Gastrocnemius medialis (tissue), 4 donors: ENCODE results near the gene SCUBE1. TPM values are rescaled to one million over a fixed set of nuclear protein-coding genes. Genes with fewer than 3 reads are reported as not detected.
A peak's percentile ranks its signal among the peaks of the same experiment; 100 is the strongest.

Experiments
- ATAC-seq, 2 donors: fragments of 150-250 bp; one replicate each; pipeline ENCODE4 v1.9.1; 2016
- DNase-seq, 2 donors: peaks; one replicate each; pipeline ENCODE4 v3.0.0-alpha.2; 2019
- H3K27ac ChIP-seq, 4 donors: fragments of 200-600 bp; sonication (generic); 1 replicate in 1 of 4; 2 replicates in 3 of 4; pipeline ENCODE4 v1.5.1; 2016 to 2018; ENCODE audit warnings: mild to moderate bottlenecking in 2 of 4, moderate library complexity in 1 of 4
- H3K27me3 ChIP-seq, 3 donors: fragments of 200-600 bp; sonication (generic) in 2 of 3; 1 replicate in 1 of 3; 2 replicates in 2 of 3; pipeline versions ENCODE4 v1.5.1 to v1.6.0; 2016 to 2019; ENCODE audit warnings: mild to moderate bottlenecking in 1 of 3, moderate library complexity in 1 of 3
- H3K36me3 ChIP-seq, 2 donors: fragments of 200-600 bp; sonication (generic) in 1 of 2; one replicate each; pipeline ENCODE4 v1.5.1; 2017 to 2018
- H3K4me1 ChIP-seq, 2 donors: fragments of 200-600 bp; sonication (generic) in 1 of 2; one replicate each; pipeline ENCODE4 v1.5.1; 2016 to 2017; ENCODE audit warnings: mild to moderate bottlenecking in 2 of 2
- H3K4me3 ChIP-seq, 4 donors: fragments of 200-600 bp; sonication (generic) in 3 of 4; 1 replicate in 1 of 4; 2 replicates in 3 of 4; pipeline ENCODE4 v1.5.1; 2016 to 2019; ENCODE audit warnings: mild to moderate bottlenecking in 2 of 4
- H3K9me3 ChIP-seq, 3 donors: fragments of 200-600 bp; sonication (generic) in 2 of 3; 1 replicate in 1 of 3; 2 replicates in 2 of 3; pipeline ENCODE4 v1.5.1; 2016 to 2019
- POLR2A ChIP-seq, 2 donors: fragments of 450-650 bp; IDR thresholded peaks; one replicate each; pipeline ENCODE4 v1.6.1; 2017; ENCODE audit warnings: antibody characterized with exemption in 2 of 2, mild to moderate bottlenecking in 2 of 2, moderate library complexity in 2 of 2
- in situ Hi-C, 4 donors: fragments of 200-750 bp; cut with MboI; loops; one replicate each; pipeline versions ENCODE4 v1.15.0 to v1.8.0; 2017; ENCODE audit warnings: low sequenced_read_pairs in 4 of 4
- intact Hi-C: fragments of 100-400 bp; cut with DNase I; formaldehyde crosslinking; loops from one replicate; pipeline ENCODE4 v1.15.1; 2023; ENCODE audit warnings: low total_unique reads
- total RNA-seq, 4 donors: library from RNA; depleted of rRNA; stranded (reverse); fragments of >200 nt; gene quantifications; one replicate each; pipeline versions ENCODE4 v1.1.0 to v1.2.3, GENCODE V29; 2016
- TF ChIP-seq, protein P1 (sequence below), 5 experiments: fragments of 450-650 bp in 3 of 5; fragments of 200-600 bp in 2 of 5; sonication (generic) in 2 of 5; IDR thresholded peaks in 4 of 5; conservative IDR thresholded peaks in 1 of 5; 1 replicate in 4 of 5; 2 replicates in 1 of 5; pipeline ENCODE4 v1.5.1; 2016 to 2019; ENCODE audit warnings: antibody characterized with exemption in 5 of 5, mild to moderate bottlenecking in 3 of 5, moderate library complexity in 3 of 5

Gene SCUBE1
- total RNA-seq, 4 donors from 2014 or later = 0.20 to 0.55 (median 0.41) TPM

DNA sequence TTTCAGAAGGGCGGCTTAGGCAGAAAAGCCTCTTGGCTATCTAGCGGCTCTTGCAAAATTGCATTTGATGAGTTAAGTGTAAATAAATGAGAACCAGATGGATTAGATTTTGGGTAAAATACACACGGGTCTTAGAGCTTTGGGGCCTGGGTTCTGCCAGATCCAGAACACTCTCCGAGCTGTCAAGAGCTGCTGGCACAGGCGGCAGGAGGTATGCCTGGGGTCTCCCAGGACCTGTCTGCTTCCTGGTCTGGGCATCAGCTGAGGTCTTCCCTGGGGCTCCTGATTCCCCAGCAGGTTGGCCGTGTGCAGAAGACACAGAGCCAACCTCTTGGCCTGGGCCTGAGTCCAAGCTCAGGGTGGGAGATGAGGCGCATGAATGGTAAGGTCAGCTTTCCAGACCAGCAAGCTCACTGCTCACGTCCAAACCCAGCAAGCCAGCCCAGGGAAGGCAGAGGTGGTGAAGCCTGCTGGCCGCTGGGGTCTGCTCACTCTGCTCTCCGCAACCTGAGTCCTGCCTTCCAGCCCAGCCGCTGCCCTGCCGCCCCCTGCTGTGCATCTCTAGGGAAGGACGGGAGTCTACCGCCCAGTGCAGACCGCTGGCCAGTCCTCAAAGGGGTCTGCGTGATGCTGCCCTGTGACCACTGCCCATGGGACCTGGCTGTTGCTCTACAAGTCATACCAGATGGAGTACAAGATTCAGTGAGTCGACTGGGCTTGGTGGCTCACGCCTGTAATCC, 44.9 kb downstream of the SCUBE1 start:
- Histone ChIP-seq H3K4me1 (peaks cover 0 to 13% of the 10 kb centered on the region in 2 donors), H3K9me3 (no peaks in the 10 kb centered on the region), H3K36me3 (no peaks in the 10 kb centered on the region), H3K27ac (peak overlapping the region in 2 of 4 donors; percentile 54 to 57), H3K27me3 (peaks cover 0 to 21% (median 15%) of the 10 kb centered on the region in 3 donors), H3K4me3 (no peak overlapping the region)
- intact Hi-C loops (no loop called here), in situ Hi-C loops (no loop called here)
- TF ChIP-seq POLR2A (IDR thresholded peaks at IDR 0.05) = no peak
- TF ChIP-seq, protein P1, sequence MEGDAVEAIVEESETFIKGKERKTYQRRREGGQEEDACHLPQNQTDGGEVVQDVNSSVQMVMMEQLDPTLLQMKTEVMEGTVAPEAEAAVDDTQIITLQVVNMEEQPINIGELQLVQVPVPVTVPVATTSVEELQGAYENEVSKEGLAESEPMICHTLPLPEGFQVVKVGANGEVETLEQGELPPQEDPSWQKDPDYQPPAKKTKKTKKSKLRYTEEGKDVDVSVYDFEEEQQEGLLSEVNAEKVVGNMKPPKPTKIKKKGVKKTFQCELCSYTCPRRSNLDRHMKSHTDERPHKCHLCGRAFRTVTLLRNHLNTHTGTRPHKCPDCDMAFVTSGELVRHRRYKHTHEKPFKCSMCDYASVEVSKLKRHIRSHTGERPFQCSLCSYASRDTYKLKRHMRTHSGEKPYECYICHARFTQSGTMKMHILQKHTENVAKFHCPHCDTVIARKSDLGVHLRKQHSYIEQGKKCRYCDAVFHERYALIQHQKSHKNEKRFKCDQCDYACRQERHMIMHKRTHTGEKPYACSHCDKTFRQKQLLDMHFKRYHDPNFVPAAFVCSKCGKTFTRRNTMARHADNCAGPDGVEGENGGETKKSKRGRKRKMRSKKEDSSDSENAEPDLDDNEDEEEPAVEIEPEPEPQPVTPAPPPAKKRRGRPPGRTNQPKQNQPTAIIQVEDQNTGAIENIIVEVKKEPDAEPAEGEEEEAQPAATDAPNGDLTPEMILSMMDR (IDR thresholded peaks at IDR 0.05 in 4 of 5, conservative IDR thresholded peaks at IDR 0.05 in 1 of 5) = no peak
- DNase-seq (no peak), ATAC-seq (peak; percentile 8 to 22)

DNA sequence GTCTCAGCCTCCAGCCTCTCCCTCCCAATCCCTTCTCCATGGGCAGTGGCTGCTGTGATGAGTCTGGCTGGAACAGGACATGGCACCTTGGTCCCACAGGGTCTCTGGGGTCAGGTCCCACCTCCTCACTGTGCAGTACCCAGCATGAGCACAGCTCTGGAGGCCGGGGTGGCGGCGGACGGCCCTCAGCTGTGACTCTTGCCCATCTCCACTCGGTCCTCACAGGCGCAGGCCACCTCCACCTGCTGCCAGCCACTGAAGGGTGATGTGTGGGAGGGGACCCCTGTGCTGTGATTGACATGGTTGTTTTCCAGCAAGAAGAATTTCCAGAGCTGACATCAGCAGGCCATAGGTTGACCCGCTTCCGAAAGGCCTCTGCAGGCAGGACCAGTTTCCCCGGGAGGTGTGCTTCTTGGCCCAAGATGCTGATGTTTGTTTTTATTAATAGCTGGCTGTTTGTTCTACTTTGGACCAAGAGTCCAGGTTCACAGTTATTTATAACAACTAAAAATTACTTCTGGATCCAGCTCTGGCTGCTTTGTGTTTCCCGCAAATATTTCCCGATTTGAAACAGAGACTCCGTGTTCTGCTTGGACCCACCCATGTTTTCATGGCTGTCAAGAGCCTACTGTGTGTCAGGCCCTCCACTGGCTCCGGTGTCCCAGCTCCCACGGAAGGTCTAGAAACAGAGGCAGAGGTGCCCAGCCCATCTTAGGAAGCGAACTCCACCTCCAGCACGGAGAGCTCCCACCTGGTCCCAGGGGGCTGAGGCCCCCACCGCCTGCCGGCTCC, 45.7 kb downstream of the SCUBE1 start:
- H3K36me3 ChIP-seq = no peaks in the 10 kb centered on the region
- DNase-seq = peak in 1 of 2 donors; percentile 34
- peaks cover 0 to 17% (median 15%) of the 10 kb centered on the region in 3 donors for H3K27me3 ChIP-seq
- H3K4me1 ChIP-seq = peaks cover 0 to 13% of the 10 kb centered on the region in 2 donors
- no peak overlapping the region for H3K4me3 ChIP-seq
- H3K27ac ChIP-seq = peak overlapping the region in 2 of 4 donors; percentile 54 to 57
- intact Hi-C loops = no loop called here
- no peaks in the 10 kb centered on the region for H3K9me3 ChIP-seq
- no peak for TF ChIP-seq POLR2A (IDR thresholded peaks at IDR 0.05)
- TF ChIP-seq, protein P1 (IDR thresholded peaks at IDR 0.05 in 4 of 5, conservative IDR thresholded peaks at IDR 0.05 in 1 of 5) = no peak
- in situ Hi-C loops = no loop called here
- ATAC-seq = peak; percentile 34 to 37

DNA sequence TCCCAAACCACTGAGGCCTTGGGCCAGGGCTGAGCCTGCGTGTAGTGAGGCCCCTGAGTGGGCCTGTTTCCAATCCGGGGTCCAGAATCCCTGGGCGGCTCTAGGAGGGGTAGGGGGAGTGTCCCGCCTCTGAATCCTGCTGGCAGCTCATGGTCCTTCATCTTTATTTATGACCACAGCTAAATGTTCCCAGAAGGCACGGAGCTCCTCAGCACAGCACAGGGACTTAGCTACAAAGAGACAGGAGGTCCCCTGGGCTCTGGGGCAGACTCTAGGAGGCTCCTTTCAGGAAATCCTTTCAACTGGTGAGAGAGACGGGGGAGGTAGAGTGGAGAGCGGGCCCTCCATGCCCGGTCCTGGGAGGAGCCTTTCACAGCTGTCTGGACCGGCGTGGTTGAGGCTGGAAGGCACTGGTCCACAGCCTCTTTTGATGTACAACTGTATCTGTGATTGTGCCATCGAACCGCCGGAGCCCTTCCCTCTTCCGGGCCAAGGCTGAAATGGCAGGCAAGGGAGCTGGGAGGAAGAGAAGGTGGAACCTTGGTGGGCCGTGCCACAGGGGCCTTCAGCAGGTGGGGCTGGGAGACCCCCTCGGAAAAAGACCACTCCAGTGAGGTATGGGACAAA, 46.8 kb downstream of the SCUBE1 start:
- Histone ChIP-seq H3K36me3 (no peaks in the 10 kb centered on the region), H3K4me3 (no peak overlapping the region), H3K9me3 (no peaks in the 10 kb centered on the region), H3K27me3 (peaks cover 0 to 10% (median 5%) of the 10 kb centered on the region in 3 donors), H3K27ac (no peak overlapping the region), H3K4me1 (peaks cover 0 to 11% of the 10 kb centered on the region in 2 donors)
- ATAC-seq = no peak
- in situ Hi-C loops = no loop called here
- TF ChIP-seq, protein P1 (IDR thresholded peaks at IDR 0.05 in 4 of 5, conservative IDR thresholded peaks at IDR 0.05 in 1 of 5) = no peak
- TF ChIP-seq POLR2A (IDR thresholded peaks at IDR 0.05) = no peak
- intact Hi-C loops = no loop called here
- no peak for DNase-seq

DNA sequence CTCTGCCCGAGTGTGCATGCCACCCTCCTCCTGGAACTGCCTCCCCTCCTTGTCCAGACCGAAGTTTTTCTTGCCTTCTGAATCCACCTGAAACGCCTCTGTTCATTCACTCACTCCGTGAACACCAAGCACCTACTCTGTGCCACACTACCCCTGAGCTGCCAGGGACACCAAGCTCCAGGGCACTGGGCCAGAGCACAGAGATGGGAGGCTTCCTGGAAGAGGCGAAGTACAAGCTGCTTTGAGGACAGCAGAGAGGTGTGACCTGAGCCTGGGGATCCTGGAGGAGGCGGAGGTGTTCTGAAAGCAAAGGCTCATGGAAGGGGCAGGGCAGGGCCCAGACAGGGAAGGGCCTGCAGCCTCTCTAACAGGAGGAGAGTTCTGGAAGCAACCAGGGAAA, 47.5 kb downstream of the SCUBE1 start:
- in situ Hi-C loops = no loop called here
- no peak for ATAC-seq
- Histone ChIP-seq H3K36me3 (no peaks in the 10 kb centered on the region), H3K4me1 (peaks cover 0 to 11% of the 10 kb centered on the region in 2 donors), H3K27me3 (peaks cover 4 to 5% (median 5%) of the 10 kb centered on the region in 3 donors), H3K9me3 (no peaks in the 10 kb centered on the region), H3K4me3 (no peak overlapping the region), H3K27ac (no peak overlapping the region)
- TF ChIP-seq POLR2A (IDR thresholded peaks at IDR 0.05) = no peak
- TF ChIP-seq, protein P1 (IDR thresholded peaks at IDR 0.05 in 4 of 5, conservative IDR thresholded peaks at IDR 0.05 in 1 of 5) = no peak
- DNase-seq = no peak
- intact Hi-C loops = no loop called here
